ENCODE data around the gene DGCR8. TPM values are rescaled to one million over a fixed set of nuclear protein-coding genes. Genes with fewer than 3 reads are reported as not detected.

Gene DGCR8
- polyA plus RNA-seq, 2 of the 4 experiments (the other 2 are of a cell fraction) = 18.1 to 21.3 TPM

GRCh38 chr22:20138868-20139267, 58.8 kb downstream of the DGCR8 start (continued):
- no peak for TF ChIP-seq CTCF (IDR thresholded peaks at IDR 0.05)
- TF ChIP-seq HES2 (IDR thresholded peaks at IDR 0.05) = no peak
- TF ChIP-seq SMC3 (IDR thresholded peaks at IDR 0.05) = no peak
- no peak for TF ChIP-seq POLR2AphosphoS2 (conservative IDR thresholded peaks at IDR 0.05; ENCODE audit: low read length)
- no peak for TF ChIP-seq ZNF302 (CRISPR knock-in tag; IDR thresholded peaks at IDR 0.05)
- no peak for TF ChIP-seq HOXA7 (CRISPR knock-in tag; IDR thresholded peaks at IDR 0.05)

- no peak for TF ChIP-seq ZNF302 (CRISPR knock-in tag; IDR thresholded peaks at IDR 0.05)
- no peak for TF ChIP-seq HDAC2 (IDR thresholded peaks at IDR 0.05)
- TF ChIP-seq PBX3 (IDR thresholded peaks at IDR 0.05) = no peak
- no peak for TF ChIP-seq CHD2 (IDR thresholded peaks at IDR 0.05; ENCODE audit: low read length, partially characterized antibody)
- no peak for TF ChIP-seq ZSCAN20 (CRISPR knock-in tag; IDR thresholded peaks at IDR 0.05)
- no peak for ATAC-seq
- H3K4me2 ChIP-seq = no peak overlapping the region
- no peak overlapping the region for H3K4me3 ChIP-seq
- ChIA-PET POLR2A (no interaction called here), CTCF (interaction anchor here (1.2 kb wide), 2 partner anchors 10 to 18 kb away, joined by 3 read pairs; no protein-coding TSS in a partner anchor)
- H3K27ac ChIP-seq = no peak overlapping the region
- no peak for DNase-seq (ENCODE audit: low read depth in 1 of 2, low spot score in 1 of 2)
- H3K9me3 ChIP-seq = no peaks in the 10 kb centered on the region
- no peaks in the 10 kb centered on the region for H3K4me1 ChIP-seq
- 97% methylated on average over 24 of the region's 36 CpGs for WGBS (ENCODE audit: missing lambda C conversion rate)
- FAIRE-seq = no peak
These were observed 59.5 kb downstream of the DGCR8 start for GRCh38 chr22:20139391-20140106.

- Histone ChIP-seq H3K4me2 (no peak overlapping the region), H3K27ac (no peak overlapping the region), H3K4me1 (no peaks in the 10 kb centered on the region), H3K4me3 (no peak overlapping the region), H3K9me3 (no peaks in the 10 kb centered on the region)
- ATAC-seq (no peak), DNase-seq (ENCODE audit: low read depth in 1 of 2, low spot score in 1 of 2) (no peak), FAIRE-seq (no peak)
- TF ChIP-seq CHD2 (IDR thresholded peaks at IDR 0.05; ENCODE audit: low read length, partially characterized antibody) (no peak), RAD21 (conservative IDR thresholded peaks at IDR 0.05 in 1 of 2, IDR thresholded peaks at IDR 0.05 in 1 of 2) (no peak), ZNF302 (CRISPR knock-in tag; IDR thresholded peaks at IDR 0.05) (no peak), FOSL2 (IDR thresholded peaks at IDR 0.05) (no peak), FOSL2 (CRISPR knock-in tag; IDR thresholded peaks at IDR 0.05) (no peak), ESRRA (IDR thresholded peaks at IDR 0.05; ENCODE audit: borderline replicate concordance, low read length) (no peak), HOXB5 (CRISPR knock-in tag; IDR thresholded peaks at IDR 0.05) (no peak), HOXB13 (CRISPR knock-in tag; IDR thresholded peaks at IDR 0.05; ENCODE audit: low read depth) (no peak), PHF8 (IDR thresholded peaks at IDR 0.05; ENCODE audit: borderline replicate concordance, low read depth) (no peak), RCOR1 (IDR thresholded peaks at IDR 0.05; ENCODE audit: low read depth, low read length) (no peak), POLR2AphosphoS2 (conservative IDR thresholded peaks at IDR 0.05; ENCODE audit: low read length) (no peak), CEBPB (IDR thresholded peaks at IDR 0.05) (no peak), CTCF (IDR thresholded peaks at IDR 0.05) (no peak), NPAS2 (CRISPR knock-in tag; IDR thresholded peaks at IDR 0.05; ENCODE audit: borderline replicate concordance) (no peak), MYC (IDR thresholded peaks at IDR 0.05; ENCODE audit: borderline replicate concordance, low read length) (no peak), FOXS1 (CRISPR knock-in tag; IDR thresholded peaks at IDR 0.05) (no peak), ZC3H11A (IDR thresholded peaks at IDR 0.05) (no peak), ZFP36 (IDR thresholded peaks at IDR 0.05; ENCODE audit: borderline replicate concordance, partially characterized antibody) (no peak), KDM1A (IDR thresholded peaks at IDR 0.05; ENCODE audit: low read depth) (no peak), JUNB (IDR thresholded peaks at IDR 0.05) (no peak), SREBF2 (IDR thresholded peaks at IDR 0.05) (no peak)
- POLR2A ChIA-PET = no interaction called here
- 93% methylated on average over 4 of the region's 11 CpGs for WGBS (ENCODE audit: missing lambda C conversion rate)
- CTCF ChIA-PET = interaction anchor here (1.2 kb wide), 2 partner anchors 10 to 17 kb away, joined by 3 read pairs; no protein-coding TSS in a partner anchor
These were observed 60.0 kb downstream of the DGCR8 start for GRCh38 chr22:20140107-20140445.

Measured in A549 (cell line).